Measurements from ENCODE around the gene ZNF266. TPM values are rescaled to one million over a fixed set of nuclear protein-coding genes. Genes with fewer than 3 reads are reported as not detected.

The ZNF266 gene
- total RNA-seq (2014; rRNA removed; shearing (Covaris generic)) (12.0 and 13.9 TPM in 2 replicates), polyA plus RNA-seq (2016; fragmentation: Nextera tagmentation; extraction: Ambion mirVana) (11.0 and 12.7 TPM in 2 replicates)
- long read RNA-seq, partial matches to known transcripts, result 0 of 4 reads
- long read RNA-seq, other reads (novel, unspliced or antisense), result 4 of 4 reads

- H4K20me1 ChIP-seq (replicated peaks; ENCODE audit: insufficient read depth), result no peaks in the 10 kb centered on the region
- peak within 1 kb of the TSS; percentile 92 for H3K27ac ChIP-seq (ENCODE audit: low read depth)
- H3K27me3 ChIP-seq (ENCODE audit: insufficient read depth), result no peaks in the 10 kb centered on the region
- peak; percentile 93 for ATAC-seq
- peak within 1 kb of the TSS; percentile 89 for H3K4me2 ChIP-seq
- Mint-ChIP-seq H3K4me1 (peaks cover 6% of the 10 kb centered on the region; the same call in 2 of the 3 replicates), H3K9me3 (peaks cover 22% of the 10 kb centered on the region), H3K36me3 (ENCODE audit: low read depth) (peaks cover 32% of the 10 kb centered on the region), H3K27ac (peak within 1 kb of the TSS; percentile 98), H3K27me3 (ENCODE audit: insufficient read depth, low read depth, poor library complexity) (peaks cover 3% of the 10 kb centered on the region), H3K4me3 (peak within 1 kb of the TSS; percentile 95)
- peaks cover 21% of the 10 kb centered on the region for H3K79me2 ChIP-seq (replicated peaks; ENCODE audit: insufficient read depth)
- no peaks in the 10 kb centered on the region for H3K9me2 ChIP-seq (ENCODE audit: insufficient read depth)
- TF ChIP-seq, protein P1, sequence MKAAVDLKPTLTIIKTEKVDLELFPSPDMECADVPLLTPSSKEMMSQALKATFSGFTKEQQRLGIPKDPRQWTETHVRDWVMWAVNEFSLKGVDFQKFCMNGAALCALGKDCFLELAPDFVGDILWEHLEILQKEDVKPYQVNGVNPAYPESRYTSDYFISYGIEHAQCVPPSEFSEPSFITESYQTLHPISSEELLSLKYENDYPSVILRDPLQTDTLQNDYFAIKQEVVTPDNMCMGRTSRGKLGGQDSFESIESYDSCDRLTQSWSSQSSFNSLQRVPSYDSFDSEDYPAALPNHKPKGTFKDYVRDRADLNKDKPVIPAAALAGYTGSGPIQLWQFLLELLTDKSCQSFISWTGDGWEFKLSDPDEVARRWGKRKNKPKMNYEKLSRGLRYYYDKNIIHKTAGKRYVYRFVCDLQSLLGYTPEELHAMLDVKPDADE (IDR thresholded peaks at IDR 0.05), result peak; percentile 33; the same call in 1 of the 2 replicates
- TF ChIP-seq CREB1 (CRISPR knock-in tag; IDR thresholded peaks at IDR 0.05; ENCODE audit: low read depth), result peak; percentile 98
- TF ChIP-seq, protein P2, sequence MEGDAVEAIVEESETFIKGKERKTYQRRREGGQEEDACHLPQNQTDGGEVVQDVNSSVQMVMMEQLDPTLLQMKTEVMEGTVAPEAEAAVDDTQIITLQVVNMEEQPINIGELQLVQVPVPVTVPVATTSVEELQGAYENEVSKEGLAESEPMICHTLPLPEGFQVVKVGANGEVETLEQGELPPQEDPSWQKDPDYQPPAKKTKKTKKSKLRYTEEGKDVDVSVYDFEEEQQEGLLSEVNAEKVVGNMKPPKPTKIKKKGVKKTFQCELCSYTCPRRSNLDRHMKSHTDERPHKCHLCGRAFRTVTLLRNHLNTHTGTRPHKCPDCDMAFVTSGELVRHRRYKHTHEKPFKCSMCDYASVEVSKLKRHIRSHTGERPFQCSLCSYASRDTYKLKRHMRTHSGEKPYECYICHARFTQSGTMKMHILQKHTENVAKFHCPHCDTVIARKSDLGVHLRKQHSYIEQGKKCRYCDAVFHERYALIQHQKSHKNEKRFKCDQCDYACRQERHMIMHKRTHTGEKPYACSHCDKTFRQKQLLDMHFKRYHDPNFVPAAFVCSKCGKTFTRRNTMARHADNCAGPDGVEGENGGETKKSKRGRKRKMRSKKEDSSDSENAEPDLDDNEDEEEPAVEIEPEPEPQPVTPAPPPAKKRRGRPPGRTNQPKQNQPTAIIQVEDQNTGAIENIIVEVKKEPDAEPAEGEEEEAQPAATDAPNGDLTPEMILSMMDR (conservative IDR thresholded peaks at IDR 0.05; ENCODE audit: low read depth in 2 of 2), result peak; percentile 25 to 46; a peak in 3 of 4 replicates
- no peak for TF ChIP-seq STAT1 (IDR thresholded peaks at IDR 0.05; ENCODE audit: unreplicated experiment)
- peak; percentile 70; the same call in 1 of the 2 replicates for TF ChIP-seq POLR2AphosphoS5 (IDR thresholded peaks at IDR 0.05; ENCODE audit: low read depth)
- peak within 1 kb of the TSS; percentile 80 for H3K4me3 ChIP-seq
- peak; percentile 98 for DNase-seq (ENCODE audit: low spot score)
- no peaks in the 10 kb centered on the region for H3F3A ChIP-seq (replicated peaks; ENCODE audit: low read depth)
- H3K4me1 ChIP-seq (ENCODE audit: insufficient read depth), result peaks cover 5% of the 10 kb centered on the region; the same call in 1 of the 2 replicates
- H2AFZ ChIP-seq, result peak within 1 kb of the TSS; percentile 89; the same call in 1 of the 2 replicates
- 0 out of 2 replicates have a peak, but pooled peaks cover 3% of the 10 kb centered on the region for H3K36me3 ChIP-seq (ENCODE audit: insufficient read depth)
Measured at GRCh38 chr19:9435279-9436268, at the start of gene ZNF266. Gene ZNF266 (minus strand): TSS chr19:9435573. CDS start chr19:9420089, 15,484 bp downstream.

DNA sequence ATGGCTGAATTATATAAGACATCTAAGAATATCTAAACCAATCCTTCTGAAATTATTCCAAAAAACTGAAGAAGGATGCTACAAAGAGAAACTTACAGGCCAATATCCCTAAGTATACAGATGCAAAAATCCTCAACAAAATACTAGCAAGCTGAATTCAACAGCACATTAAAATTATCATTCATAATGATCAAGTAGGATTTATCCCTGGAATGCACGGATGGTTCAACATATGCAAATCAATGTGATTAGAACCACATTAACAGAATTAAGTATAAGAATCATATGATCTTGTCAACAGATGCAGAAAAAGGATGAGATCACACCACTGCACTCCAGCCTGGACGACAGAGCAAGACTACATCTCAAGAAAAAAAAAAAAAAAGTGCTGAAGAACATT is 49.8 kb upstream of the ZNF266 start:
- Histone ChIP-seq H4K20me1 (replicated peaks; ENCODE audit: insufficient read depth) (no peaks in the 10 kb centered on the region), H3K27ac (ENCODE audit: low read depth) (no peak overlapping the region), H3F3A (replicated peaks; ENCODE audit: low read depth) (no peaks in the 10 kb centered on the region), H3K4me3 (no peak overlapping the region), H3K9me2 (ENCODE audit: insufficient read depth) (no peaks in the 10 kb centered on the region), H2AFZ (no peak overlapping the region), H3K27me3 (ENCODE audit: insufficient read depth) (no peaks in the 10 kb centered on the region), H3K36me3 (ENCODE audit: insufficient read depth) (no peaks in the 10 kb centered on the region), H3K4me2 (no peak overlapping the region), H3K4me1 (ENCODE audit: insufficient read depth) (no peaks in the 10 kb centered on the region), H3K79me2 (replicated peaks; ENCODE audit: insufficient read depth) (no peaks in the 10 kb centered on the region)
- peaks cover 2% of the 10 kb centered on the region for H3K27me3 Mint-ChIP-seq (ENCODE audit: insufficient read depth, low read depth, poor library complexity)
- H3K4me3 Mint-ChIP-seq, result no peak overlapping the region; the same call in 2 of the 3 replicates
- H3K9me3 Mint-ChIP-seq, result peaks cover 95% of the 10 kb centered on the region
- H3K4me1 Mint-ChIP-seq, result no peaks in the 10 kb centered on the region
- H3K27ac Mint-ChIP-seq, result no peak overlapping the region
- ATAC-seq (no peak), DNase-seq (ENCODE audit: low spot score) (no peak)
- peaks cover 42% of the 10 kb centered on the region; the same call in 2 of the 3 replicates for H3K36me3 Mint-ChIP-seq (ENCODE audit: low read depth)
- TF ChIP-seq STAT1 (IDR thresholded peaks at IDR 0.05; ENCODE audit: unreplicated experiment), result no peak
- no peak for TF ChIP-seq REST (IDR thresholded peaks at IDR 0.05; ENCODE audit: unreplicated experiment)
- TF ChIP-seq, protein P2 (conservative IDR thresholded peaks at IDR 0.05; ENCODE audit: low read depth in 2 of 2), result no peak
- TF ChIP-seq ZNF114 (CRISPR knock-in tag; IDR thresholded peaks at IDR 0.05), result no peak

Measured in GM23338 (cell line).